B cell (primary cell): ENCODE measurements around the gene TBX4. TPM values are rescaled to one million over a fixed set of nuclear protein-coding genes. Genes with fewer than 3 reads are reported as not detected.

ENCODE experiments used
- ATAC-seq: fragments of 200-7000 bp; cut with Tn5 transposase; one replicate; pipeline ENCODE4 v1.10.0; 2021; ENCODE audit warnings: low read depth, mild to moderate bottlenecking, moderate number of reproducible peaks, moderate library complexity
- CTCF ChIA-PET: fragments of 350-600 bp; sonication (Branson Sonifier 250); formaldehyde crosslinking; loops from one replicate; lab custom pipeline; 2021; ENCODE audit warnings: antibody characterized with exemption, inconsistent platforms; lab: Charles Lee
- POLR2A ChIA-PET: fragments of 350-600 bp; sonication (Branson Sonifier 250); formaldehyde crosslinking; loops from one replicate; lab custom pipeline; 2021; ENCODE audit warnings: antibody characterized with exemption; lab: Charles Lee
- DNase-seq: peaks from one replicate; pipeline ENCODE4 v3.0.0; 2013
- H2AFZ ChIP-seq: 2 replicates; pipeline ENCODE4 v1.6.1; 2012; ENCODE audit warnings: mild to moderate bottlenecking, low read depth, low read length; ENCODE audit not compliant: insufficient read depth, poor library complexity, severe bottlenecking
- H3K27ac ChIP-seq, 2 donors: 1 replicate in 1 of 2; 2 replicates in 1 of 2; pipeline ENCODE4 v1.5.1; 2012 to 2013; ENCODE audit warnings: low read length in 2 of 2, mild to moderate bottlenecking in 2 of 2, moderate library complexity in 1 of 2
- H3K27me3 ChIP-seq, 4 experiments: fragments of 200-600 bp in 1 of 4; sonication (generic) in 1 of 4; replicated peaks in 1 of 4; 1 replicate in 2 of 4; 2 replicates in 2 of 4; pipeline versions ENCODE4 v1.6.1 to v1.7.0; 2013 to 2016; ENCODE audit warnings: low read length in 3 of 4, mild to moderate bottlenecking in 2 of 4, mixed read lengths in 1 of 4, moderate library complexity in 1 of 4; ENCODE audit not compliant: insufficient read depth in 4 of 4, control insufficient read depth in 3 of 4; ENCODE audit errors: control extremely low read depth in 1 of 4
- H3K36me3 ChIP-seq, 2 experiments: replicated peaks in 1 of 2; 1 replicate in 1 of 2; 2 replicates in 1 of 2; pipeline versions ENCODE4 v1.6.1 to v1.7.1; 2013; ENCODE audit warnings: low read length in 1 of 2; ENCODE audit not compliant: insufficient read depth in 2 of 2, control insufficient read depth in 1 of 2; ENCODE audit errors: control extremely low read depth in 1 of 2, extremely low read depth in 1 of 2
- H3K4me1 ChIP-seq, 2 donors: fragments of 200-600 bp in 1 of 2; sonication (generic) in 1 of 2; 1 replicate in 1 of 2; 2 replicates in 1 of 2; pipeline versions ENCODE4 v1.5.1 to v1.6.1; 2013 to 2017; ENCODE audit warnings: low read length in 2 of 2; ENCODE audit not compliant: control insufficient read depth in 2 of 2, insufficient read depth in 2 of 2
- H3K4me2 ChIP-seq: replicated peaks from 2 replicates; pipeline ENCODE3; 2012; ENCODE audit warnings: mild to moderate bottlenecking, low read depth, low read length; ENCODE audit not compliant: poor library complexity, severe bottlenecking
- H3K4me3 ChIP-seq, 5 experiments: fragments of 200-600 bp in 1 of 5; sonication (generic) in 1 of 5; 1 replicate in 3 of 5; 2 replicates in 2 of 5; pipeline versions ENCODE4 v1.5.1 to v1.7.0; 2011 to 2016; ENCODE audit warnings: low read length in 4 of 5, mild to moderate bottlenecking in 4 of 5, low read depth in 2 of 5, control low read depth in 1 of 5, moderate library complexity in 1 of 5; ENCODE audit not compliant: insufficient read depth in 1 of 5; ENCODE audit errors: control extremely low read depth in 1 of 5, extremely low read depth in 1 of 5
- H3K79me2 ChIP-seq: fragments of 200-600 bp; sonication (generic); one replicate; pipeline ENCODE4 v1.6.0; 2016; ENCODE audit warnings: low read length; ENCODE audit not compliant: control insufficient read depth, insufficient read depth
- H3K9ac ChIP-seq: fragments of 200-600 bp; sonication (generic); 2 replicates; pipeline ENCODE4 v1.6.1; 2017; ENCODE audit warnings: mild to moderate bottlenecking, low read length, moderate library complexity
- H3K9me3 ChIP-seq, 3 donors: one replicate each; pipeline versions ENCODE4 v1.6.1 to v1.7.1; 2013; ENCODE audit warnings: low read length in 2 of 3; ENCODE audit not compliant: control insufficient read depth in 2 of 3, insufficient read depth in 1 of 3; ENCODE audit errors: control extremely low read depth in 1 of 3
- H4K20me1 ChIP-seq: 2 replicates; pipeline ENCODE4 v1.6.0; 2012; ENCODE audit warnings: mild to moderate bottlenecking, low read length; ENCODE audit not compliant: insufficient read depth, control insufficient read depth, poor library complexity, severe bottlenecking
- H3K27ac Mint-ChIP-seq: one replicate; pipeline ENCODE4 v1.8.0; 2021; ENCODE audit warnings: mixed read lengths
- H3K27me3 Mint-ChIP-seq: one replicate; pipeline ENCODE4 v1.8.0; 2021; ENCODE audit warnings: mixed read lengths
- H3K4me1 Mint-ChIP-seq: one replicate; pipeline ENCODE4 v1.8.0; 2021; ENCODE audit warnings: mixed read lengths
- H3K4me3 Mint-ChIP-seq: one replicate; pipeline ENCODE4 v1.8.0; 2021; ENCODE audit warnings: mixed read lengths
- H3K9me3 Mint-ChIP-seq: one replicate; pipeline ENCODE4 v1.8.0; 2022; ENCODE audit warnings: mixed read lengths; ENCODE audit not compliant: insufficient read depth
- EZH2 ChIP-seq: IDR thresholded peaks from 2 replicates; pipeline ENCODE4 v1.6.1; 2012; ENCODE audit warnings: borderline replicate concordance, low read depth, mild to moderate bottlenecking, moderate library complexity, low read length; ENCODE audit not compliant: insufficient read depth, poor library complexity, severe bottlenecking
- WGBS: methylation state at CpG from one replicate; pipeline ENCODE4 v1.1.5; 2013; ENCODE audit warnings: missing lambda C conversion rate; ENCODE audit not compliant: insufficient coverage; 5-methylcytosine and 5-hydroxymethylcytosine counted together
- intact Hi-C: fragments of 100-400 bp; cut with micrococcal nuclease; formaldehyde crosslinking; loops from one replicate; pipeline ENCODE4 v1.10.0; 2022
- polyA plus RNA-seq: library from polyadenylated mRNA; depleted of rRNA; stranded (reverse); fragments of >200 nt; gene quantifications from 2 replicates; pipeline ENCODE4 v1.2.3, GENCODE V29; 2012
- total RNA-seq, 2 donors: library from RNA; stranded (reverse); fragments of 120-200 nt in 1 of 2; gene quantifications; 1 replicate in 1 of 2; 2 replicates in 1 of 2; pipeline versions ENCODE4 v1.2.3 to v1.2.4, GENCODE V29; 2013 to 2022
- TF ChIP-seq, protein P1 (sequence below): fragments of 200-600 bp; IDR thresholded peaks from one replicate; pipeline ENCODE4 v1.8.0; 2022; ENCODE audit warnings: antibody characterized with exemption, mild to moderate bottlenecking

TBX4 gene
- total and polyA plus RNA-seq, 2 donors (not counting 1 experiment from before 2014, with no cell fraction given) = not detected

- Histone ChIP-seq H3K4me2 (peak overlapping the region; percentile 62), H3K79me2 (no peaks in the 10 kb centered on the region), H2AFZ (peak overlapping the region; percentile 30), H3K4me3 (no peak overlapping the region), H4K20me1 (no peaks in the 10 kb centered on the region), H3K36me3 (no peaks in the 10 kb centered on the region), H3K27ac (no peak overlapping the region), H3K9me3 (peaks cover 0 to 31% (median 0%) of the 10 kb centered on the region in 3 donors), H3K9ac (no peak overlapping the region), H3K27me3 (peaks cover 0 to 88% (median 55%) of the 10 kb centered on the region in 4 experiments), H3K4me1 (peaks cover 35 to 54% of the 10 kb centered on the region in 2 donors)
- WGBS = 7% methylated on average over 8 of the region's 14 CpGs
- Mint-ChIP-seq H3K4me1 (peaks cover 41% of the 10 kb centered on the region), H3K27me3 (peaks cover 83% of the 10 kb centered on the region), H3K4me3 (peak overlapping the region; percentile 62), H3K9me3 (no peaks in the 10 kb centered on the region), H3K27ac (no peak overlapping the region)
- CTCF ChIA-PET = no interaction called here
- TF ChIP-seq EZH2 = no peak
- TF ChIP-seq, protein P1, sequence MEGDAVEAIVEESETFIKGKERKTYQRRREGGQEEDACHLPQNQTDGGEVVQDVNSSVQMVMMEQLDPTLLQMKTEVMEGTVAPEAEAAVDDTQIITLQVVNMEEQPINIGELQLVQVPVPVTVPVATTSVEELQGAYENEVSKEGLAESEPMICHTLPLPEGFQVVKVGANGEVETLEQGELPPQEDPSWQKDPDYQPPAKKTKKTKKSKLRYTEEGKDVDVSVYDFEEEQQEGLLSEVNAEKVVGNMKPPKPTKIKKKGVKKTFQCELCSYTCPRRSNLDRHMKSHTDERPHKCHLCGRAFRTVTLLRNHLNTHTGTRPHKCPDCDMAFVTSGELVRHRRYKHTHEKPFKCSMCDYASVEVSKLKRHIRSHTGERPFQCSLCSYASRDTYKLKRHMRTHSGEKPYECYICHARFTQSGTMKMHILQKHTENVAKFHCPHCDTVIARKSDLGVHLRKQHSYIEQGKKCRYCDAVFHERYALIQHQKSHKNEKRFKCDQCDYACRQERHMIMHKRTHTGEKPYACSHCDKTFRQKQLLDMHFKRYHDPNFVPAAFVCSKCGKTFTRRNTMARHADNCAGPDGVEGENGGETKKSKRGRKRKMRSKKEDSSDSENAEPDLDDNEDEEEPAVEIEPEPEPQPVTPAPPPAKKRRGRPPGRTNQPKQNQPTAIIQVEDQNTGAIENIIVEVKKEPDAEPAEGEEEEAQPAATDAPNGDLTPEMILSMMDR = no peak
- DNase-seq (no peak), ATAC-seq (no peak)
- POLR2A ChIA-PET = no interaction called here
- intact Hi-C loops = no loop called here
Observed at GRCh38 chr17:61458000-61458399, 5.8 kb downstream of the TBX4 start.

- TF ChIP-seq EZH2 = no peak
- TF ChIP-seq, protein P1 = no peak
- Histone ChIP-seq H3K27me3 (peaks cover 0 to 92% (median 55%) of the 10 kb centered on the region in 4 experiments), H3K9ac (no peak overlapping the region), H3K9me3 (peaks cover 0 to 31% (median 0%) of the 10 kb centered on the region in 3 donors), H3K4me1 (peaks cover 35 to 54% of the 10 kb centered on the region in 2 donors), H3K79me2 (no peaks in the 10 kb centered on the region), H3K36me3 (no peaks in the 10 kb centered on the region), H4K20me1 (no peaks in the 10 kb centered on the region), H3K27ac (no peak overlapping the region), H3K4me2 (no peak overlapping the region), H2AFZ (no peak overlapping the region), H3K4me3 (no peak overlapping the region)
- ATAC-seq = no peak
- 0% methylated on average over 3 of the region's 5 CpGs for WGBS
- no peak overlapping the region for H3K27ac Mint-ChIP-seq
- peaks cover 82% of the 10 kb centered on the region for H3K27me3 Mint-ChIP-seq
- H3K4me3 Mint-ChIP-seq = peak overlapping the region; percentile 62
- intact Hi-C loops = no loop called here
- DNase-seq = no peak
- H3K4me1 Mint-ChIP-seq = peaks cover 43% of the 10 kb centered on the region
- no peaks in the 10 kb centered on the region for H3K9me3 Mint-ChIP-seq
- POLR2A ChIA-PET = no interaction called here
- CTCF ChIA-PET = no interaction called here
Observed at GRCh38 chr17:61458421-61459141, 6.4 kb downstream of the TBX4 start.
